Astrocyte of the cerebellum (primary cell): Measurements from ENCODE around the gene ZNF787.

Experiments used
- DNase-seq: peaks from one replicate; pipeline ENCODE4 v3.0.0-alpha.2; 2011; ENCODE audit warnings: low read depth
- H3K4me3 ChIP-seq: 2 replicates; pipeline ENCODE4 v1.5.1; 2011; ENCODE audit warnings: mild to moderate bottlenecking, low read depth, low read length, moderate library complexity
- in situ Hi-C: cut with HindIII; loops from 2 replicates; pipeline ENCODE4 v1.10.0; 2017; ENCODE audit warnings: low sequenced_read_pairs
- TF ChIP-seq, protein P1 (sequence below): IDR thresholded peaks from 2 replicates; pipeline ENCODE4 v1.5.1; 2012; ENCODE audit warnings: low read length, low read depth, moderate library complexity, mild to moderate bottlenecking; ENCODE audit errors: missing control alignments

ZNF787 gene

DNA sequence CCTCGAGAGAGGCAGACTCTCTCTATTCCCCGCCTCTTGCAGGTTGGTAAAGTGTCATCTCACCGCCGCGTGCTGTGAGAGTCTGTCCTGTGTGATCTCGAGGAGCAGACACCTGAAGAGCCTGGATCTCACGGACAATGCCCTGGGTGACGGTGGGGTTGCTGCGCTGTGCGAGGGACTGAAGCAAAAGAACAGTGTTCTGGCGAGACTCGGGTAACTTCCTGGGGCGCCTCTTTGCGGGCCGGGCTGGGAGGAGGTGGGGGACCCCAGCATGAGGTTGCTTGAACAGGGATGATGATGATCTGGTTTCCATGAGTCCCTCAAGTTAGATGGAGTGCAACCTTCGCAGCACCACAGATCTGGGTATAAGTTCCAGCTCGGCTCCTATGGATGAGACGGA is 67.5 kb downstream of the ZNF787 start:
- DNase-seq = no peak
- in situ Hi-C loops = no loop called here
- TF ChIP-seq, protein P1, sequence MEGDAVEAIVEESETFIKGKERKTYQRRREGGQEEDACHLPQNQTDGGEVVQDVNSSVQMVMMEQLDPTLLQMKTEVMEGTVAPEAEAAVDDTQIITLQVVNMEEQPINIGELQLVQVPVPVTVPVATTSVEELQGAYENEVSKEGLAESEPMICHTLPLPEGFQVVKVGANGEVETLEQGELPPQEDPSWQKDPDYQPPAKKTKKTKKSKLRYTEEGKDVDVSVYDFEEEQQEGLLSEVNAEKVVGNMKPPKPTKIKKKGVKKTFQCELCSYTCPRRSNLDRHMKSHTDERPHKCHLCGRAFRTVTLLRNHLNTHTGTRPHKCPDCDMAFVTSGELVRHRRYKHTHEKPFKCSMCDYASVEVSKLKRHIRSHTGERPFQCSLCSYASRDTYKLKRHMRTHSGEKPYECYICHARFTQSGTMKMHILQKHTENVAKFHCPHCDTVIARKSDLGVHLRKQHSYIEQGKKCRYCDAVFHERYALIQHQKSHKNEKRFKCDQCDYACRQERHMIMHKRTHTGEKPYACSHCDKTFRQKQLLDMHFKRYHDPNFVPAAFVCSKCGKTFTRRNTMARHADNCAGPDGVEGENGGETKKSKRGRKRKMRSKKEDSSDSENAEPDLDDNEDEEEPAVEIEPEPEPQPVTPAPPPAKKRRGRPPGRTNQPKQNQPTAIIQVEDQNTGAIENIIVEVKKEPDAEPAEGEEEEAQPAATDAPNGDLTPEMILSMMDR = no peak

More for the DNA sequence above, 67.5 kb downstream of the ZNF787 start:
- H3K4me3 ChIP-seq = no peak overlapping the region
